ENCODE data around the gene SYNDIG1.

The SYNDIG1 gene

GRCh38 chr20:24699321-24700165 lies 230.1 kb downstream of the SYNDIG1 start:
- DNase-seq = no peak

- no peak for DNase-seq
Measured at GRCh38 chr20:24700166-24700860, 230.9 kb downstream of the SYNDIG1 start.

GRCh38 chr20:24701027-24701426 lies 231.6 kb downstream of the SYNDIG1 start:
- DNase-seq = no peak

GRCh38 chr20:24701668-24702067 lies 232.2 kb downstream of the SYNDIG1 start:
- DNase-seq = no peak

- no peak for DNase-seq
Measured at GRCh38 chr20:24702501-24703283, 233.3 kb downstream of the SYNDIG1 start.

GRCh38 chr20:24703284-24703610 lies 233.8 kb downstream of the SYNDIG1 start:
- no peak for DNase-seq

- no peak for DNase-seq
Measured at GRCh38 chr20:24704899-24705298, 235.5 kb downstream of the SYNDIG1 start.

GRCh38 chr20:24705486-24705885 lies 236.1 kb downstream of the SYNDIG1 start:
- no peak for DNase-seq

- no peak for DNase-seq
Measured at GRCh38 chr20:24708411-24709295, 239.2 kb downstream of the SYNDIG1 start.

Measured in activated naive CD4-positive, alpha-beta T cell (primary cell).